Measurements from ENCODE around the gene SEMA5B. TPM values are rescaled to one million over a fixed set of nuclear protein-coding genes. Genes with fewer than 3 reads are reported as not detected.

SEMA5B gene
- total and polyA plus RNA-seq, 2 of the 4 experiments (the other 2 are of a cell fraction): not detected

GRCh38 chr3:122938783-122939425, 88.7 kb downstream of the SEMA5B start:
- H2AK9ac ChIP-seq (replicated peaks; ENCODE audit: low read depth, low read length, poor library complexity): no peak overlapping the region
- H3K23ac ChIP-seq (ENCODE audit: low read depth, low read length): no peak overlapping the region
- peaks cover 44% of the 10 kb centered on the region for H3K27me3 ChIP-seq (ENCODE audit: control insufficient read depth, insufficient read depth, low read length)
- no peak overlapping the region for H2AFZ ChIP-seq (replicated peaks; ENCODE audit: low read length, poor library complexity)
- no peak for DNase-seq
- intact Hi-C loops (cut with micrococcal nuclease): no loop called here
- H3K9me1 ChIP-seq (ENCODE audit: insufficient read depth, low read length): no peaks in the 10 kb centered on the region
- H3K79me1 ChIP-seq (ENCODE audit: low read depth in 1 of 2, low read length in 2 of 2): no peaks in the 10 kb centered on the region
- no peak overlapping the region for H2BK5ac ChIP-seq (ENCODE audit: low read depth, low read length, poor library complexity, severe bottlenecking)
- no TSS peak for BruUV-seq (replicated peaks)
- POLR2A ChIA-PET (ENCODE audit: unreplicated experiment): no interaction called here
- in situ Hi-C loops (cut with MboI; ENCODE audit: low sequenced_read_pairs): no loop called here
- no peak overlapping the region for H2BK20ac ChIP-seq (ENCODE audit: low read depth, low read length)
- no peak overlapping the region for H3K18ac ChIP-seq (ENCODE audit: low read depth, low read length)
- no peaks in the 10 kb centered on the region for H3K4me1 ChIP-seq (ENCODE audit: control insufficient read depth, insufficient read depth, low read length)
- no peak overlapping the region for H3K14ac ChIP-seq (replicated peaks; ENCODE audit: low read depth, low read length)
- H4K20me1 ChIP-seq (ENCODE audit: insufficient read depth, low read length): no peaks in the 10 kb centered on the region
- ATAC-seq (ENCODE audit: low read depth): no peak
- H3K9me3 ChIP-seq (ENCODE audit: control insufficient read depth, insufficient read depth, low read length): no peaks in the 10 kb centered on the region
- H4K8ac ChIP-seq (ENCODE audit: low read depth in 2 of 2, low read length in 2 of 2): no peak overlapping the region
- H2AK5ac ChIP-seq (ENCODE audit: low read depth, low read length): no peak overlapping the region
- H3K4me3 ChIP-seq (ENCODE audit: insufficient read depth, low read depth, low read length): no peak overlapping the region
- CTCF ChIA-PET: no interaction called here
- 73% methylated on average over 3 of the region's 9 CpGs; no CpG with 5 or more reads in 1 of the 2 experiments for WGBS, 2 experiments (ENCODE audit: extremely low coverage in 2 of 2, insufficient read length in 1 of 2)
- H4K91ac ChIP-seq (ENCODE audit: insufficient read depth, low read depth, low read length): no peak overlapping the region
- H3K4me2 ChIP-seq (ENCODE audit: low read depth, low read length): no peak overlapping the region
- dilution Hi-C loops (cut with HindIII; ENCODE audit: low sequenced_read_pairs, unreplicated experiment): no loop called here
- H3K9ac ChIP-seq (ENCODE audit: low read depth, low read length): no peak overlapping the region
- TF ChIP-seq MAZ (IDR thresholded peaks at IDR 0.05; ENCODE audit: borderline replicate concordance, low read depth, low read length) (no peak), FOS (IDR thresholded peaks at IDR 0.05; ENCODE audit: low read depth, low read length) (no peak)
- H3K56ac ChIP-seq (ENCODE audit: extremely low read depth, insufficient read depth, low read length): no peak overlapping the region
- no peak overlapping the region for H4K5ac ChIP-seq (ENCODE audit: low read depth, low read length)
- no peak overlapping the region for H3K27ac ChIP-seq (ENCODE audit: insufficient read depth, low read length)
- no peaks in the 10 kb centered on the region for H3K36me3 ChIP-seq (ENCODE audit: control insufficient read depth, insufficient read depth, low read length)
- H3K4ac ChIP-seq (ENCODE audit: low read depth, low read length): no peak overlapping the region
- H2BK15ac ChIP-seq (ENCODE audit: low read depth, low read length): no peak overlapping the region
- no peak overlapping the region for H2BK120ac ChIP-seq (ENCODE audit: low read depth, low read length)

Measured in IMR-90 (cell line).